HG03159 (cell line): ENCODE results near the gene TFPI.
"Not testable (repeated sequence)": the region's sequence is repeated elsewhere in the genome, so short reads cannot be mapped to it uniquely, and the experiment has no call there.

Experiments used
- ATAC-seq: cut with Tn5 transposase; IDR thresholded peaks from one replicate; pipeline ENCODE4 v1.9.1; 2021; ENCODE audit warnings: mild to moderate bottlenecking, moderate library complexity; ENCODE audit not compliant: unreplicated experiment

The TFPI gene

DNA sequence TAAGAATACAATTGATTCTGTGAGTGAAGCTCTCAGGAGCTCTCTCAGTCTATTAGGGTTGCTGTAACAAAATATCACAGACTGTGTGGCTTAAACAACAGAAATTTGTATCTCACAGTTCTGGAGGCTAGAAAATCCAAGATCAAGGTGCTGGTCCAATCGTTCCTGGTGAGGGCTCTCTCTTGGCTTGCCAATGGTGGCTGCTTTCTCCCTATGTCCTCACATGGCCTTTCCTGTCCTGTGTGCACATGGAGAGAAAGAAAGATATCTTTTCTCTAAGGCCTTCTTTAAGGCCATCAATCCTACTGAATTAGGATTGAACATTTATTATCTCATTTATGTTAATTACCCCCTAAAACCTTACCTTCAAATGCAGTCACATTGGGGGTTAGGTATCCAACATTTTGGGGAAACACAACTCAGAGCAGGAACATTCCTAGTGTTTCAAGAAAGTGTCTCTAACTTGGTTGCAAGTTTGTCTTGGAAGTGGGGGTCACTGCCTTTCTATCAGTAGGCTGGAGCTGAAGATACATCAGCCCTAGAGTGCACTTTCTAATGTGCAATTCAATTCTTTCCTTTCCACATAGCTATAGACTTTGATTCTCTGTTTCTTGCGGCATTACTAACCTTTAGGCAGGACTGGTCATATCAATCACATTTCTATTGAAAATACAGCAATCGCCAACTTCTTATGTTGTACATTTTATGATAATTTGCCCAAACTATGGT, 24.8 kb downstream of the TFPI start:
- ATAC-seq, result no peak

DNA sequence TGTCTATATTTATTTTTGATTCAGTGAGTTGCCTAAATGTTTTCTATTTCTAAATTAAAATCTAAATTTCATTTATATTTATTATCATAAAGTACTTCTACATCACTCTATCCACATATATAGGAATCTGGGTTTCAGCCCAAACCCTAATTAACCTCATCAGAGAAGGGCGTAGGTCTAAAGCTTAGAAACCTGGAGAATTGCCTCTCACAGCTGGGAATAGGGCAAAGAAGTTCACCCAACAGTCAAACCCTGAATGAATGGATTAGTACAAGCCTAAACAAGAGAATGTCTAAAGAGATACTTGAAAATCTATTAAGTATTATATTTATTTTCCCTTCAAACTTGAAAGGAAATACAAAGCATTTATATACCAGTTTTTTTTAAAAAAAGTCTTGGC, 26.2 kb downstream of the TFPI start:
- ATAC-seq, result no peak

DNA sequence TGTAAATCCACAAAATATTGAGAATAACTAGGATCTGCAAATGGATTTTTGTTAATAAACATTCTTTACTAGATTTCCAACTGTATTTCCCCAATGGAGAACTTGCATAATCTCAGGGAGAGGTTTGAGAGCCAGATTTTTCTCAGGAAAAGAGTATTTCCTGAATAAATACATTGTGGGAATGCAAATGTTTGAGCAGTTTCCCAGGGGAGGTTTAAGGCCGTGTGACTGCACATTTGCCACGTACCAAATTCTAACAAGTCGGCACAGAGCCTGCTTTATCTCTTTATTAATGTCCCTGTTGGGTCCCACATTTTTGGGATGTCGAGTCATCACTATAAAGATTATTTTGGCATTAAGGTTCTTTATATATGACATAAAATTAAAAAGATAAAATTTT, 27.0 kb downstream of the TFPI start:
- ATAC-seq, result no peak

- no peak for ATAC-seq
Measured at GRCh38 chr2:187526792-187527191, 27.4 kb downstream of the TFPI start.

DNA sequence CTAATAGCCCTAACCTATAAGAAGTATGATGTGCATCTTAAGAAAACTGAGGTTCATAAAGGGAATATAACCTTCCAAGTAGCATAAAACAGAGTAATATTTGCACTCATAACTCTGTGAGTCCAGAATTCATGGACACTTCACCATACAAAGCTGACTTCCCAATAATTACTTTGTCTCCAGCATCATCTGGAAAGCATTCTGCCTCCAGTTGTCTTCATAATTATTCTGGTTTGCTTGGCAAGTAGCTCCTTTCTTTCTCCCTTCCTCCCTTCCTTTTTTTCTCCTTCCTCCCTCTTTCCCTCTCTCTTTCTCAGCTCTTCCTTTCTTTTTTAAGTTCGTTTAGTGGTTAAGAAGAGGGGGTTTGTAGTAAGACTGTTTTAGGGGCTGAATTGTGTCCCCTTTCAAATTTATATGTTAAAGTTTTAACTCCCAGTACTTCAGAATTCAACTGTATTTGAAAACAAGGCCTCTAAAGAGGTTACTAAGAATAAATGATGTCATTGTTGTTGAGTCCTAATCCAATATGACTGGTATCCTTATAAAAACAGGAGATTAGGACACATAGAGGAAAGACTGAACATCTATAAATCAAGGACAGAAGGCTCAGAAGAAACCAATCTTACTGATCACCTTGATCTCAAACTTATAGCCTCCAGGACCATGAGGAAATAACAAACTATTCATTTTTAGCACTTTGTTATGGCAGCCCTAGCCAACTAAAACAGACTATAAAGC, 28.9 kb downstream of the TFPI start:
- ATAC-seq, result no peak

GRCh38 chr2:187523325-187523724, 30.9 kb downstream of the TFPI start:
- no peak for ATAC-seq

DNA sequence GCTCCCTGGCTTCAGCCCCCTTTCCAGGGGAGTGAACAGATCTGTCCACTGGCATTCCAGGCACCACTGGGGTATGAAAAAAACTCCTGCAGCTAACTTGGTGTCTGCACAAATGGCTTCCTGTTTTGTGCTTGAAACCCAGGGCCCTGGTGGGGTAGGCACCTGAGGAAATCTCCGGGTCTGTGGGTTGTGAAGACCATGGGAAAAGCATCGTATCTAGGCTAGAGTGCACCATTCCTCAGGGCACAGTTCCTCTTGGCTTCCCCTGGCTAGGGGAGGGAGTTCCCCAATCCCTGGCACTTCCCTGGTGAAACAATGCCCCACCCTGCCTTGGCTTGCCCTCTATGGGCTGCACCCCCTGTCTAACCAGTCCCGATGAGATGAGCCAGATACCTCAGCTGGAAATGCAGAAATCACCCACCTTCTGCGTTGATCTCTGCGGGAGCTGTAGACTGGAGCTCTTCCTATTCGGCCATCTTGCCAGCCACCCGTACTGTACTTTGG, 34.1 kb downstream of the TFPI start:
- no peak for ATAC-seq

GRCh38 chr2:187519419-187520120, 34.7 kb downstream of the TFPI start:
- no peak for ATAC-seq

GRCh38 chr2:187517750-187518361, 36.4 kb downstream of the TFPI start:
- not testable (repeated sequence) for ATAC-seq

GRCh38 chr2:187516630-187517510, 37.4 kb downstream of the TFPI start:
- not testable (repeated sequence) for ATAC-seq

- ATAC-seq, result no peak
Measured at GRCh38 chr2:187514930-187515329, 39.3 kb downstream of the TFPI start.

DNA sequence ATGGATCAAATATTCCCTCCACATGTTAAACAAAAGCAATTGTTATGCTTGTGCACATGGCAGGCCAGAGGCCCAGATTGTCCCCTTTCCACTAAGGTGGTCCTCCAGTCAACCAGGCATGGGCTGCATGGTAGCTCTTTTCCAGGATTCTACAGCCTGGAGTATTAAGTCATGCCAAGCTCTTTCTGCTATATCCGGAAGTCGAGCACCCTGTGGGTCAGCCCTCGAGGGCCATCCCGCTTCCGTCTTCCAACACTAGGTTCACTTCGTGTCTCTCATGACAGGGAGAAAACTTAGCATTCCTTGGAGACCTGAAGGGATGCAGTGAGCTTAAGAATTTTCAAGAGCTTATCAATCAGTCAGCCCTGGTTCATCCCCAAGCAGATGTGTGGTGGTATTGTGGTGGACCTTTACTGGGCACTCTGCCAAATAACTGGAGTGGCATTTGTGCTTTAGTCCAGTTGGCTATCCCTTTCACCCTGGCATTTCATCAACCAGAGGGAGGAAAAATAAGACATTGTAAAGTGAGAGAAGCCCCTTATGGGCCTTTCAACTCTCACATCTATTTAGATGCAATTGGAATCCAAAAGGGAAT, 39.9 kb downstream of the TFPI start:
- not testable (repeated sequence) for ATAC-seq

DNA sequence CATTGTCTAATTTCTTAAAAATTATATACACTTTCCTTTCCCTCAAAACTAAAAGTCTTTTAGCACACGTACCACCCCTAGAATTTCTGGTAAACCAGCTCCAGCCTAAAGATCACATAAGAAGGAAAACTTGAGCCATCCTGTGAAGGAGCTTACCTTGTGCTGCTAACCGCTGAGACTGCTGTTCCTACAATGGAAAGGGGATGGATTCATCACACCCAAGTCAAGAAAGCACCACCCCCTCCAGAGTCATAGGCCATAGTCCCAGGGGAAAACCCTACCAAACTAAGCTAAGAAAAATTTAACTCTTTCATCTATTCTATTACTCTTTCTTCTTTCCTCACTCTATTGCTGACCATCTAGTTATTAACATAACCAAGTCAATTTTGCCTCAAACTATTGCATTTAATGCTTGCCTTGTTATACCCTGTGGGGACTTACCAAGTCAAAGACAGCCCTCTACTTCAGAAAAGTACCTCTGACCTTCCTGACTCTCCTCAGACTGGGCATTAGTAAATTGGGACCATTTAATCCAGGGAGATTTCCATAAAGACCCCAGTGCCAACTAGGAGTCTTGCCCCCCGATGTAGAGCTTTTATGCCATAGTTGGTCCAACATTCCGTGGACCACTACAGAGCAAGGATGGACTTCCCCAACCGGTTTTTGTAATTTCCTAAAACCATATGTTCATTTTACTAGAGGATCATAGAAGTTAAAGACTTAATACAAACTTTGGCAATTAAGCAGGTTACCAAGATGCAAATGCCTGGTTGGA, 40.6 kb downstream of the TFPI start:
- not testable (repeated sequence) for ATAC-seq

DNA sequence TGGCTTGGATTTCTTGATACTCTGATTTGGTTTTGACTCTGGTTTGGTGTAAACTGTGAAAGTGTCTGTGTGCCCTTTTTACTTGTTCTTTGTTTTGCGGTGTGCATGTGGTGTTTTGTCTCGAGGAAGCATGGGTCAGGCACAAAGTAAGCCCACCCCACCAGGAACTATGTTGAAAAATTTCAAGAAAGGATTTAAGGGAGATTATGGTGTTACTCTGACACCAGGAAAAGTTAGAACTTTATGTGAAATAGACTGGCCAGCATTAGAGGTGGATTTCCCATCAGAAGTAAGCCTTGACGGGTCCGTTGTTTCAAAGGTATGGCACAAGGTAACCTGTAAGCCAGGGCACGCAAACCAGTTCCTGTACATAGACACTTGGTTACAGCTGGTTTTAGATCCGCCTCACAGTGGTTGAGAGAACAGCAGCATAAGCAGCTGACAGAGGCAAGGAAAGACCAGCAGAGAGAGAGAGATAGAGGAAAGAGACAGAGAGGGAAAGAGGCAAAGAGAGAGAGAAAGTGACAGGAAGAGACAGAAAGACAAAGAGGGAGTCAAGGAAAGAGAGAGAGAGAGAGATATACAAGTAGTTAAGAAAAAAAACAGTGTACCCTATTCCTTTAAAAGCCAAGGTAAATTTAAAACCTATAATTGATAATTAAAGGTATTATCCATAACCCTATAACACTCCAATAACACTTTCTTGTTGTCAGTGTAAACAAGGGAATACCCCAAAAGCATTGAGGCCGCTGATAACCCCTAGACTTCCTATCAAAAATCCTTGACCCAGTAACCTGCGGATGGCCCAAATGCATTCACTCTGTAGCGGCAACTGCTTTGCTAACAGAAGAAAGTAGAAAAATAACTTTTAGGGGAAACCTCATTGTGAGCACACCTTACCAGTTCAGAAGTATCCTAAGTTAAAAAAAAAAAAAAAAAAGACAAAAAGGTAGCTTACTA, 42.6 kb downstream of the TFPI start:
- no peak for ATAC-seq

DNA sequence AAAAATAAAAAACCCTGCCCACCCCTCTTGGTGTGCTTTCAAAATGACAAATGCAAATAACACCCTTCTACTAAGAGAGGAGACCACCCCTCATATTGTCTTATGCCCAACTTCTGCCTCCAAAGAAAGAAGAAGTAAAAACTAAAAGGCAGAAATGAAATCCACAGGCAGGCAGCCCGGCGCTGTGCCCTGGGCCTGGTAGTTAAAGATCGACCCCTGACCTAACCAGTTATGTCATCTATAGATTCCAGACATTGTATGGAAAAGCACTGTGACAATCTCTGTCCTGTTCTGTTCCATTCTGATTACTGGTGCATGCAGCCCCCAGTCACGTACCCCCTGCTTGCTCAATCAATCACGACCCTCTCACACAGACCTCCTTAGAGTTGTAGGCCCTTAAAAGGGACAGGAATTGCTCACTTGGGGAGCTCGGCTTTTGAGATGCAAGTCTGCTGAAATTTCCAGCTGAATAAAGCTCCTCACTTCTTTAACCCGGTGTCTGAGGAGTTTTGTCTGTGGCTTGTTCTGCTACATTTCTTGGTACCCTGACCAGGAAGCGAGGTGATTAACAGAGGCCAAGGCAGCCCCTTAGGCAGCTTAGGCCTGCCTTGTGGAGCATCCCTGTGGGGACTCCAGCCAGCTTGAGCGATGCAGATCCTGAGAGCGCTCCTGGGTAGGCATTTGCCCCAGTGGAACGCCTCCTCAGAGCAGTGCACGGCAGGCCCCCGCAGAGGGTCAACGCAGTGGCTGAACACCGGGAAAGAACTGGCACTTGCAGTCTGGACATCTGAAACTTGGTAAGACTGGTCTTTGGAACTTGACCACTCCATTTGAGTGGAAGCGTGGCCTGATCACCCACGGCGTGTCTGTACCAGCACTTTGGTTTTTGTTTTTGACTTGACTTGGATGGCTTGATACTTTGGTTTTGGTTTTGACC, 43.5 kb downstream of the TFPI start:
- ATAC-seq, result not testable (repeated sequence)

GRCh38 chr2:187509667-187510417, 44.4 kb downstream of the TFPI start:
- ATAC-seq, result no peak
